Measurements from ENCODE around the gene ZNF419.
"Not testable (repeated sequence)": the region's sequence is repeated elsewhere in the genome, so short reads cannot be mapped to it uniquely, and the experiment has no call there.

Gene ZNF419

GRCh38 chr19:57512845-57513244 lies 25.3 kb downstream of the ZNF419 start:
- H3K27ac ChIP-seq, result no peak overlapping the region
- peaks cover 96 to 100% (median 99%) of the 10 kb centered on the region in 11 experiments for H3K9me3 ChIP-seq (replicated peaks in 1 of 11)
- no peak for TF ChIP-seq Cebpa-rat (IDR thresholded peaks at IDR 0.05)

GRCh38 chr19:57515255-57515654 lies 27.7 kb downstream of the ZNF419 start:
- Histone ChIP-seq H3K4me3 (no peak overlapping the region), H3K36me3 (peaks cover 77 to 94% (median 81%) of the 10 kb centered on the region in 11 experiments), H3K27me3 (no peaks in the 10 kb centered on the region), H3K27ac (no peak overlapping the region), H3K4me1 (peaks cover 0 to 11% (median 6%) of the 10 kb centered on the region in 10 experiments; a peak in 8 of 20 replicates), H3K4me2 (no peak overlapping the region), H4K20me1 (no peaks in the 10 kb centered on the region), H3K9ac (no peak overlapping the region), H3K9me3 (replicated peaks in 1 of 11) (peaks cover 79 to 93% (median 87%) of the 10 kb centered on the region in 11 experiments)
- peak in 7 of 11 experiments; percentile 28 to 83 (median 51); a peak in 12 of 22 replicates for TF ChIP-seq Cebpa-rat (IDR thresholded peaks at IDR 0.05)

More at GRCh38 chr19:57512845-57513244, 25.3 kb downstream of the ZNF419 start:
- Histone ChIP-seq H3K4me1 (peaks cover 0 to 11% (median 6%) of the 10 kb centered on the region in 10 experiments; a peak in 8 of 20 replicates), H3K4me3 (peak overlapping the region in 7 of 10 experiments; percentile 19 to 34 (median 23); a peak in 6 of 20 replicates), H3K4me2 (no peak overlapping the region), H3K36me3 (peaks cover 90 to 99% (median 95%) of the 10 kb centered on the region in 11 experiments), H4K20me1 (no peaks in the 10 kb centered on the region), H3K9ac (no peak overlapping the region), H3K27me3 (no peaks in the 10 kb centered on the region)

GRCh38 chr19:57518021-57518420 lies 30.5 kb downstream of the ZNF419 start:
- H3K4me3 ChIP-seq, H3K9ac ChIP-seq, H3K27me3 ChIP-seq, H3K27ac ChIP-seq, H3K4me2 ChIP-seq, H4K20me1 ChIP-seq: not testable (repeated sequence)
- peaks cover 52 to 68% (median 60%) of the 10 kb centered on the region in 11 experiments for H3K36me3 ChIP-seq
- H3K4me1 ChIP-seq, result peaks cover 0 to 11% (median 6%) of the 10 kb centered on the region in 10 experiments; a peak in 8 of 20 replicates
- H3K9me3 ChIP-seq (replicated peaks in 1 of 11), result peaks cover 52 to 69% (median 59%) of the 10 kb centered on the region in 11 experiments

GRCh38 chr19:57527136-57527881 lies 39.8 kb downstream of the ZNF419 start, which contains the start of gene ZNF549:
Gene ZNF549, plus strand, starts transcription at chr19:57527356. Its CDS starts 218 bp downstream, at chr19:57527574.
- Histone ChIP-seq H3K4me3 (peak within 1 kb of the TSS; percentile 81 to 99 (median 96)), H3K9ac (peak within 1 kb of the TSS; percentile 75 to 89 (median 86)), H4K20me1 (peaks cover 0 to 12% (median 0%) of the 10 kb centered on the region in 11 experiments; a peak in 4 of 22 replicates), H3K4me2 (peak within 1 kb of the TSS; percentile 88 to 97 (median 94)), H3K27me3 (no peaks in the 10 kb centered on the region), H3K36me3 (peaks cover 21 to 29% (median 26%) of the 10 kb centered on the region in 11 experiments), H3K9me3 (replicated peaks in 1 of 11) (peaks cover 24 to 35% (median 26%) of the 10 kb centered on the region in 11 experiments), H3K27ac (peak within 1 kb of the TSS; percentile 62 to 88 (median 79); a peak in 21 of 22 replicates), H3K4me1 (peaks cover 8 to 15% (median 12%) of the 10 kb centered on the region in 10 experiments)
- TF ChIP-seq Cebpa-rat (IDR thresholded peaks at IDR 0.05), result no peak

GRCh38 chr19:57537953-57538547 lies 50.5 kb downstream of the ZNF419 start:
- no peak overlapping the region for H3K4me2 ChIP-seq
- no peaks in the 10 kb centered on the region; a peak in 1 of 22 replicates for H4K20me1 ChIP-seq
- no peak overlapping the region for H3K9ac ChIP-seq
- H3K9me3 ChIP-seq (replicated peaks in 1 of 11), result peaks cover 100% of the 10 kb centered on the region in 11 experiments
- H3K4me3 ChIP-seq, result peak overlapping the region in 9 of 10 experiments; percentile 7 to 41 (median 28); a peak in 10 of 20 replicates
- no peaks in the 10 kb centered on the region for H3K4me1 ChIP-seq
- TF ChIP-seq Cebpa-rat (IDR thresholded peaks at IDR 0.05), result no peak
- peaks cover 100% of the 10 kb centered on the region in 11 experiments for H3K36me3 ChIP-seq
- H3K27me3 ChIP-seq, result no peaks in the 10 kb centered on the region
- no peak overlapping the region for H3K27ac ChIP-seq
